Astrocyte (in vitro differentiated cells and primary cell): Measurements from ENCODE around the gene PPL.

Source experiments
- EZH2 ChIP-seq: IDR thresholded peaks from 2 replicates; pipeline ENCODE4 v1.6.1; 2012; ENCODE audit warnings: mild to moderate bottlenecking, low read length, inconsistent platforms; ENCODE audit not compliant: insufficient read depth
- TF ChIP-seq, protein P1 (sequence below): IDR thresholded peaks from 2 replicates; pipeline ENCODE4 v1.5.1; 2011; ENCODE audit warnings: low read depth, mild to moderate bottlenecking, inconsistent platforms, low read length, moderate library complexity; ENCODE audit not compliant: insufficient read depth

GRCh38 chr16:4882633-4883285 lies 54.2 kb downstream of the PPL start:
- TF ChIP-seq, protein P1, sequence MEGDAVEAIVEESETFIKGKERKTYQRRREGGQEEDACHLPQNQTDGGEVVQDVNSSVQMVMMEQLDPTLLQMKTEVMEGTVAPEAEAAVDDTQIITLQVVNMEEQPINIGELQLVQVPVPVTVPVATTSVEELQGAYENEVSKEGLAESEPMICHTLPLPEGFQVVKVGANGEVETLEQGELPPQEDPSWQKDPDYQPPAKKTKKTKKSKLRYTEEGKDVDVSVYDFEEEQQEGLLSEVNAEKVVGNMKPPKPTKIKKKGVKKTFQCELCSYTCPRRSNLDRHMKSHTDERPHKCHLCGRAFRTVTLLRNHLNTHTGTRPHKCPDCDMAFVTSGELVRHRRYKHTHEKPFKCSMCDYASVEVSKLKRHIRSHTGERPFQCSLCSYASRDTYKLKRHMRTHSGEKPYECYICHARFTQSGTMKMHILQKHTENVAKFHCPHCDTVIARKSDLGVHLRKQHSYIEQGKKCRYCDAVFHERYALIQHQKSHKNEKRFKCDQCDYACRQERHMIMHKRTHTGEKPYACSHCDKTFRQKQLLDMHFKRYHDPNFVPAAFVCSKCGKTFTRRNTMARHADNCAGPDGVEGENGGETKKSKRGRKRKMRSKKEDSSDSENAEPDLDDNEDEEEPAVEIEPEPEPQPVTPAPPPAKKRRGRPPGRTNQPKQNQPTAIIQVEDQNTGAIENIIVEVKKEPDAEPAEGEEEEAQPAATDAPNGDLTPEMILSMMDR = no peak
- no peak for TF ChIP-seq EZH2
